Measurements from ENCODE around the gene LGALSL.
"Not testable (repeated sequence)": the region's sequence is repeated elsewhere in the genome, so short reads cannot be mapped to it uniquely, and the experiment has no call there.

Gene LGALSL

DNA sequence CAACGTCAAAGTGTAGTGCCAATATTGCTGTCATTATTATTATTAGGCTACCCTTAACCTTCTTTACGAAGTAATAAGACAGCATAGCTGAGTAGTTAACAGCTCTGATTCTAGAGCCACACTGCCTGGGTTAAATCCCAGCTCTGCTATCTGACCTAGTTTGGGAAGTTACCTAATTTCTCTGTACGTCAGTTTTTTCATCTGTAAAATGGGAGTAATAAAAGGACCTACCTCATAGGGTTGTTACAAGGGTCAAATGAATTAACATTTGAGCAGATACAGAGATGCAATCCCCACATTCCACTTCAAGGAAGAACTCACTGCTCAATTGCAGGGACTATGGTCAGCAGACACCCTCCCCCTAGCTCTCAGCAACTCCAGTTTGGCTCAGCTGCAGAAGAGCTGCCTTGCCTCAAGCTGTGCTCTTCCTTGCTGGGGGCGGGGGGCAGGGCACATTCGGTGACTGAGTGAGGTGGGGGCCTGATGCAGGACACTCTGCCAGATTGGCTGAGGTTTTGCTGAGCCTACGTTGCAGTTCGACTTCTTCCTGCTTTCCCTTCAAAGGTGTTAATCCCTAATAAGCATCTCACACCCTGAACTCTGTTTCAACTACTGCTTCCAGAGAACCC lies 11.0 kb upstream of the LGALSL start:
- Histone ChIP-seq H3K36me3 (ENCODE audit: insufficient read depth, insufficient read length, low read length) (no peaks in the 10 kb centered on the region), H3K27me3 (ENCODE audit: insufficient read depth, insufficient read length) (no peaks in the 10 kb centered on the region), H3K4me3 (ENCODE audit: insufficient read length, low read depth) (no peak overlapping the region), H3K9me3 (ENCODE audit: insufficient read depth, low read length) (no peaks in the 10 kb centered on the region), H3K4me1 (ENCODE audit: insufficient read depth, insufficient read length) (no peaks in the 10 kb centered on the region), H3K9ac (ENCODE audit: insufficient read length, low read depth) (no peak overlapping the region)
- peak; percentile 42 for DNase-seq (ENCODE audit: low read depth, low spot score)
- TF ChIP-seq YY1 (IDR thresholded peaks at IDR 0.05; ENCODE audit: insufficient read depth, insufficient read length), result no peak
- no peak for TF ChIP-seq ZNF274 (IDR thresholded peaks at IDR 0.05; ENCODE audit: low read depth, low read length)
- no peak for TF ChIP-seq SUZ12 (IDR thresholded peaks at IDR 0.05; ENCODE audit: extremely low read depth, insufficient read depth, insufficient read length)

DNA sequence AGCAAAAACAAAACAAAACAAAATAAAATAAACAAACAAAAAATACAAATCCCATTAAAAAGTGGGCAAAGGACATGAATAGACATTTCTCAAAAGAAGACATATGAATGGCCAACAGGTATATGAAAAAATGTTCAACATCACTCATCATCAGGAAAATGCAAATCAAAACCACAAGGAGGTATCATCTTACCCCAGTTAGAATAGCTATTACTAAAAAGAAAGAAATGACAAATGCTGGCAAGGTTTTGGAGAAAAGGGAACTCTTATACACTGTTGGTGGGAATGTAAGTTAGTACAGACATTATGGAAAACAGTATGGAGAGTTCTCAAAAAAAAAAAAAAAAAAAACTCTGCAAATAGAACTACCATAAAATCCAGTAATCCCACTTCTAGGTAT lies 8.0 kb upstream of the LGALSL start:
- not testable (repeated sequence) for H3K9me3 ChIP-seq (ENCODE audit: insufficient read depth, low read length); DNase-seq (ENCODE audit: low read depth, low spot score); H3K4me3 ChIP-seq (ENCODE audit: insufficient read length, low read depth); H3K27me3 ChIP-seq (ENCODE audit: insufficient read depth, insufficient read length); H3K9ac ChIP-seq (ENCODE audit: insufficient read length, low read depth); H3K36me3 ChIP-seq (ENCODE audit: insufficient read depth, insufficient read length, low read length); H3K4me1 ChIP-seq (ENCODE audit: insufficient read depth, insufficient read length)

DNA sequence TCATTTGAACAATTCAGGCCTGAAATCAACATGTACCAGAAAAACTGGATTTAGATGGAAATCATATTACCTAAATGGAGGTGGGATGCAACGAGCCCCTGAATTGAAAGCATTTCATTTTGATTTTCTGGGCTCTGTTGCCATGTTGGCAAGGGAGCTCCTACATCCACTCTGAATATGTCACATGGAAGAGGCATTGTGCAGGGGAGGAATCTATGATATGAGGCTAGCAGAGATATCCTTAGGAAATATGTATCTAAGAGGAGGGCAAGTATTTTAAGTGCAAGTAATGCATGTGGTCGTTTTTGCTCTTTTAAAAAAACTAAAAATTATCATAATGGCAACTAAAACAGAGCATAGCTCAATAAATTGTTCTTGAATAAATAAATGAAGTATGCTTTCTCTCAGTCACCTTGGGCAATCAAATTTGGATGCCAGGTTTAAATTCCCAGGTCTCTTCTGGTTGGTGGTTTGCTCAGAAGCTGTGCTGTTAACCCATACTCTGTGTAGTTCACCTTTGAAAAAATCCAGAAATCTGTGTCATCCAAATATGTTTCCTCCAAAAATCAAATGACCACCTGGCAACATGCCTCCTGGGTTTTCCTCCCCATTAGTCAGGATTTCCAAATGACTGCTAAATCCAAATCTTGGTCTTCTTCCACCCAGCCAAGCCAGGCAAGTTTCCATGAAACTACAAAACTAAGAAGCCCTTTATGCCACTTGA lies 6.5 kb upstream of the LGALSL start:
- H3K4me3 ChIP-seq (ENCODE audit: insufficient read length, low read depth), result no peak overlapping the region
- H3K9ac ChIP-seq (ENCODE audit: insufficient read length, low read depth), result no peak overlapping the region
- no peak for TF ChIP-seq ZNF274 (IDR thresholded peaks at IDR 0.05; ENCODE audit: low read depth, low read length)
- no peak for TF ChIP-seq YY1 (IDR thresholded peaks at IDR 0.05; ENCODE audit: insufficient read depth, insufficient read length)
- no peak for TF ChIP-seq SUZ12 (IDR thresholded peaks at IDR 0.05; ENCODE audit: extremely low read depth, insufficient read depth, insufficient read length)
- no peak for DNase-seq (ENCODE audit: low read depth, low spot score)
- H3K4me1 ChIP-seq (ENCODE audit: insufficient read depth, insufficient read length), result no peaks in the 10 kb centered on the region
- no peaks in the 10 kb centered on the region for H3K27me3 ChIP-seq (ENCODE audit: insufficient read depth, insufficient read length)
- no peaks in the 10 kb centered on the region for H3K36me3 ChIP-seq (ENCODE audit: insufficient read depth, insufficient read length, low read length)
- H3K9me3 ChIP-seq (ENCODE audit: insufficient read depth, low read length), result no peaks in the 10 kb centered on the region

DNA sequence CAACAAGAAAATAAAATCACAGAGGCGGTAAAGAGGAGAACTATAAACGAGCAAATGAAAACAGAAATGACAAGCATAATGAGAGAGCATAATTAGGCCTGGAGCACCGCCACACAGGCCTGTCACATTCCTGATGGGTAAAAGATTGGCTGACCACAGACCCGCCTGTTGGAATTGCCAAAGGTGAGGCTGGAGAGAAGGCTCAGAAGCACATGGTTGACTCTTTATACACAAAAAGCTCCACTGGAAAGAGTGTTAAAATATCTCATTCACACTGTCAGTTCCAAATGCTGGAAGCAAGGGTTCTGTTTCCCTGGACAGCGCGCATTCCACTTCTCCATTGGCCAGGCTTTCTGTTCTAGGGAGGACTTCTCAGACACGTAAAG lies 5.9 kb upstream of the LGALSL start:
- Histone ChIP-seq H3K36me3 (ENCODE audit: insufficient read depth, insufficient read length, low read length) (no peaks in the 10 kb centered on the region), H3K4me3 (ENCODE audit: insufficient read length, low read depth) (no peak overlapping the region), H3K9ac (ENCODE audit: insufficient read length, low read depth) (no peak overlapping the region), H3K4me1 (ENCODE audit: insufficient read depth, insufficient read length) (no peaks in the 10 kb centered on the region), H3K9me3 (ENCODE audit: insufficient read depth, low read length) (no peaks in the 10 kb centered on the region), H3K27me3 (ENCODE audit: insufficient read depth, insufficient read length) (no peaks in the 10 kb centered on the region)
- DNase-seq (ENCODE audit: low read depth, low spot score), result no peak
- no peak for TF ChIP-seq YY1 (IDR thresholded peaks at IDR 0.05; ENCODE audit: insufficient read depth, insufficient read length)
- no peak for TF ChIP-seq ZNF274 (IDR thresholded peaks at IDR 0.05; ENCODE audit: low read depth, low read length)
- TF ChIP-seq SUZ12 (IDR thresholded peaks at IDR 0.05; ENCODE audit: extremely low read depth, insufficient read depth, insufficient read length), result no peak

DNA sequence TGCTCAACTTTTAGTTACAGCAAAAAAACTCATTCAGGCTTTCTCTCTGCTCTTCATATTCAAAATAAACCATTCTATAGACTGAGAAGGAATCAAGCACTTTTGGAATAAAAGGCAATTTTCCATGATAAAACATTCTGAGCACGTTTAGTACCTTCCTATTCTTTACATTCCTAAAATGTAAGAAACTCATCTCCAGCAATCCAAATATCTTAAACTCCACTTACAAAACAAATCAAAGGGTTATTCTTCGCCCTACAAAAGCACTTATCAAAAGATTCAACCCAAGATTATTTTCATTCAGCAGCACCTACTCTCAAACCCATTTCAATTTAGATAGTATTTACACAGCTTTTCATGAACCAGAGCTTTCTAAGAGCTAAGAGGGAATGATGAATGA lies 2.9 kb upstream of the LGALSL start:
- Histone ChIP-seq H3K4me3 (ENCODE audit: insufficient read length, low read depth) (no peak overlapping the region), H3K27me3 (ENCODE audit: insufficient read depth, insufficient read length) (no peaks in the 10 kb centered on the region), H3K4me1 (ENCODE audit: insufficient read depth, insufficient read length) (peaks cover 1% of the 10 kb centered on the region), H3K9ac (ENCODE audit: insufficient read length, low read depth) (no peak overlapping the region), H3K36me3 (ENCODE audit: insufficient read depth, insufficient read length, low read length) (peaks cover 2% of the 10 kb centered on the region), H3K9me3 (ENCODE audit: insufficient read depth, low read length) (no peaks in the 10 kb centered on the region)
- no peak for TF ChIP-seq YY1 (IDR thresholded peaks at IDR 0.05; ENCODE audit: insufficient read depth, insufficient read length)
- no peak for TF ChIP-seq ZNF274 (IDR thresholded peaks at IDR 0.05; ENCODE audit: low read depth, low read length)
- no peak for TF ChIP-seq SUZ12 (IDR thresholded peaks at IDR 0.05; ENCODE audit: extremely low read depth, insufficient read depth, insufficient read length)
- DNase-seq (ENCODE audit: low read depth, low spot score), result no peak

DNA sequence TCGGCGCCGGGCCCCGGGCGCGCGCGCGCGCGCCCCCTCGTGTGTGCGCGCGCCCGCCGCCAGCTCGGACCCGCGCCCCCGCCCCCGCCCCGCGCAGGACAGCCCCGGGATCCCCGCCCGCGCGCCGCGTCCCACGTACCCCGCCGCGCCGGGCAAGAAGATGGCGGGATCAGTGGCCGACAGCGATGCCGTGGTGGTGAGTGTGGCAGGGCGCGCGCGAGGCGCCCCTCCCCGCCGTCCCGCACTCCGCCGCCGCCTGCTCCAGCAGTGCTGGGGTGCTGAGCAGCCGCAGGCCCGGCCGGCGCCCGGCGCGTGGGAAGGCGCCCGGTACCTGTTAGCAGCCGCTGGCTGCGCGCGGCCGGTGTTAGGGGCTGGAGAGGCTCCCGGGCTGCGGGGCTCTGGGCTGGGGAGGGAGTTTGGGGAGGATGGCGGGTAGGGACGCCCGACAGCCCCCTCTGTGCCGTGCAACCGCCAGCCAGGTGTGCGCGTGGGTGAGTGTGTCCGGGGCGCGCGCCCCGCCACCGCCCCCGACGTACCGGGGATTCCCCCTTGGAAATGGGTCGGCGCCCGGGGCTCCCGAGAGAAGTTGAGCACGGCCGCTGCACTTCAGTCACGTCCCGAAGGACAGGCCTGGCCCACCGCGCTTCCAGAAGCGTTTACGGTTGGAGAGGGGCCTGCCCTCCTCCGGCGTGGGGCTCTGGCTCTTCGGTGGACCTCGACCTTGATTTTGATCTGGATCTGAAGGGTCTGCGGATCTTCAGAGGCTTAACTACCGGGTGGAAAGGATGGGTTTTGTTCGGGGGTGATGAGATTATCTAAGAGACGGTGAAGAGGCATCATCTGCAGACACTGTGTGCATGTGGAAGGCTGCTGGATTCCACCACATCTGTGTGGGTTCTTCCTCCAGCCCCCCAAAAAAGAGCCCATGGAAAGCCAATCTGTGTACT lies 697 bp downstream of the LGALSL start:
- no peak for DNase-seq (ENCODE audit: low read depth, low spot score)
- peaks cover 1% of the 10 kb centered on the region for H3K4me1 ChIP-seq (ENCODE audit: insufficient read depth, insufficient read length)
- peak overlapping the region; percentile 71 for H3K4me3 ChIP-seq (ENCODE audit: insufficient read length, low read depth)
- H3K9me3 ChIP-seq (ENCODE audit: insufficient read depth, low read length), result no peaks in the 10 kb centered on the region
- H3K27me3 ChIP-seq (ENCODE audit: insufficient read depth, insufficient read length), result no peaks in the 10 kb centered on the region
- H3K9ac ChIP-seq (ENCODE audit: insufficient read length, low read depth), result peak overlapping the region; percentile 85
- TF ChIP-seq YY1 (IDR thresholded peaks at IDR 0.05; ENCODE audit: insufficient read depth, insufficient read length) (no peak), SUZ12 (IDR thresholded peaks at IDR 0.05; ENCODE audit: extremely low read depth, insufficient read depth, insufficient read length) (no peak), ZNF274 (IDR thresholded peaks at IDR 0.05; ENCODE audit: low read depth, low read length) (no peak)
- H3K36me3 ChIP-seq (ENCODE audit: insufficient read depth, insufficient read length, low read length), result peaks cover 30% of the 10 kb centered on the region

DNA sequence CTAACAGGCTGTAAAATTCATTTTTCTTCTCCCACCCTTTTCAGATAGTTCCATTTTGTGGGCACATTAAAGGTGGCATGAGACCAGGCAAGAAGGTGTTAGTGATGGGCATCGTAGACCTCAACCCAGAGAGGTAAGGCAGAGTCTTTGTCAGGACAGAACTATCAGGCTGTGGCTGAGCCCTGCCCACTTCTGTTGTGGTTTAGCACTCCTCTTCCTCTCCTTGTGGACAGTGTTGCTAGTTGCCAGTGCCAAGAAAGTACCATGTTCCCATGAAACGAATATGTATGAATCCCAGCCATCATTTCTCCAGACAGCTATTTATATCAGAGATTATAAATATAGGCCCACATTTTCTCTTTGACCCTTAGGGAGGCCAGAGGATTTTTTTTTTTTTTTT lies 1.6 kb downstream of the LGALSL start:
- peak overlapping the region; percentile 85 for H3K9ac ChIP-seq (ENCODE audit: insufficient read length, low read depth)
- no peak for TF ChIP-seq ZNF274 (IDR thresholded peaks at IDR 0.05; ENCODE audit: low read depth, low read length)
- TF ChIP-seq SUZ12 (IDR thresholded peaks at IDR 0.05; ENCODE audit: extremely low read depth, insufficient read depth, insufficient read length), result no peak
- TF ChIP-seq YY1 (IDR thresholded peaks at IDR 0.05; ENCODE audit: insufficient read depth, insufficient read length), result no peak
- peaks cover 36% of the 10 kb centered on the region for H3K36me3 ChIP-seq (ENCODE audit: insufficient read depth, insufficient read length, low read length)
- no peaks in the 10 kb centered on the region for H3K27me3 ChIP-seq (ENCODE audit: insufficient read depth, insufficient read length)
- H3K4me3 ChIP-seq (ENCODE audit: insufficient read length, low read depth), result no peak overlapping the region
- H3K4me1 ChIP-seq (ENCODE audit: insufficient read depth, insufficient read length), result peaks cover 1% of the 10 kb centered on the region
- DNase-seq (ENCODE audit: low read depth, low spot score), result no peak
- H3K9me3 ChIP-seq (ENCODE audit: insufficient read depth, low read length), result no peaks in the 10 kb centered on the region
